Activated T-helper 17 cell treated with anti-CD3 and anti-CD28 coated beads, Interleukin-2, amount 50 U/mL, for 72 hours (primary cell): ENCODE results near the gene GOPC. TPM values are rescaled to one million over a fixed set of nuclear protein-coding genes. Genes with fewer than 3 reads are reported as not detected.

Experiments
- ATAC-seq: fragments of 150-1000 bp; cut with Tn5 transposase; replicated peaks from 2 replicates; pipeline ENCODE4 v1.10.0; 2021; ENCODE audit warnings: mild to moderate bottlenecking, moderate library complexity
- H3K27ac Mint-ChIP-seq: one replicate; pipeline ENCODE4 v1.8.0; 2022; ENCODE audit warnings: mixed read lengths
- H3K27me3 Mint-ChIP-seq: one replicate; pipeline ENCODE4 v1.8.0; 2022; ENCODE audit warnings: mixed read lengths
- H3K36me3 Mint-ChIP-seq: one replicate; pipeline ENCODE4 v1.8.0; 2022; ENCODE audit warnings: low read depth, mild to moderate bottlenecking, mixed read lengths
- H3K4me1 Mint-ChIP-seq: one replicate; pipeline ENCODE4 v1.8.0; 2022; ENCODE audit warnings: mixed read lengths
- H3K4me3 Mint-ChIP-seq: one replicate; pipeline ENCODE4 v1.8.0; 2022; ENCODE audit warnings: mild to moderate bottlenecking, mixed read lengths
- H3K9me3 Mint-ChIP-seq: one replicate; pipeline ENCODE4 v1.8.0; 2022; ENCODE audit warnings: mixed read lengths
- total RNA-seq, 2 donors: library from RNA; stranded (reverse); gene quantifications; one replicate each; pipeline ENCODE4 v1.2.3, GENCODE V29; 2022

The GOPC gene
- total RNA-seq, 2 donors from 2014 or later: 16.3 to 20.4 TPM

- H3K36me3 Mint-ChIP-seq: no peaks in the 10 kb centered on the region
- H3K27me3 Mint-ChIP-seq: peaks cover 3% of the 10 kb centered on the region
- H3K4me3 Mint-ChIP-seq: peak overlapping the region; percentile 85
- H3K4me1 Mint-ChIP-seq: peaks cover 26% of the 10 kb centered on the region
- peak; percentile 49 for ATAC-seq
- peak overlapping the region; percentile 85 for H3K27ac Mint-ChIP-seq
- no peaks in the 10 kb centered on the region for H3K9me3 Mint-ChIP-seq
These were observed 54.4 kb downstream of the GOPC start for GRCh38 chr6:117547688-117548621.

- peaks cover 3% of the 10 kb centered on the region for H3K27me3 Mint-ChIP-seq
- H3K4me3 Mint-ChIP-seq: no peak overlapping the region
- H3K27ac Mint-ChIP-seq: peak overlapping the region; percentile 47
- peaks cover 26% of the 10 kb centered on the region for H3K4me1 Mint-ChIP-seq
- H3K36me3 Mint-ChIP-seq: no peaks in the 10 kb centered on the region
- H3K9me3 Mint-ChIP-seq: no peaks in the 10 kb centered on the region
- ATAC-seq: no peak
These were observed 55.6 kb downstream of the GOPC start for GRCh38 chr6:117546674-117547073.

- Mint-ChIP-seq H3K27ac (no peak overlapping the region), H3K4me1 (peaks cover 21% of the 10 kb centered on the region), H3K4me3 (no peak overlapping the region), H3K9me3 (no peaks in the 10 kb centered on the region), H3K36me3 (no peaks in the 10 kb centered on the region), H3K27me3 (peaks cover 3% of the 10 kb centered on the region)
- no peak for ATAC-seq
These were observed 57.1 kb downstream of the GOPC start for GRCh38 chr6:117545161-117545595.

GRCh38 chr6:117544716-117545115, 57.6 kb downstream of the GOPC start:
- Mint-ChIP-seq H3K27me3 (peaks cover 3% of the 10 kb centered on the region), H3K36me3 (no peaks in the 10 kb centered on the region), H3K27ac (no peak overlapping the region), H3K9me3 (no peaks in the 10 kb centered on the region), H3K4me3 (no peak overlapping the region), H3K4me1 (peaks cover 18% of the 10 kb centered on the region)
- ATAC-seq: no peak

GRCh38 chr6:117542493-117542892, 59.8 kb downstream of the GOPC start:
- H3K27me3 Mint-ChIP-seq: peaks cover 8% of the 10 kb centered on the region
- peaks cover 10% of the 10 kb centered on the region for H3K4me1 Mint-ChIP-seq
- H3K36me3 Mint-ChIP-seq: no peaks in the 10 kb centered on the region
- ATAC-seq: no peak
- H3K9me3 Mint-ChIP-seq: no peaks in the 10 kb centered on the region
- no peak overlapping the region for H3K27ac Mint-ChIP-seq
- no peak overlapping the region for H3K4me3 Mint-ChIP-seq

- Mint-ChIP-seq H3K27me3 (peaks cover 13% of the 10 kb centered on the region), H3K36me3 (no peaks in the 10 kb centered on the region), H3K27ac (no peak overlapping the region), H3K4me1 (no peaks in the 10 kb centered on the region), H3K9me3 (no peaks in the 10 kb centered on the region), H3K4me3 (no peak overlapping the region)
- no peak for ATAC-seq
These were observed 61.6 kb downstream of the GOPC start for GRCh38 chr6:117540670-117541069.

GRCh38 chr6:117538615-117539014, 63.7 kb downstream of the GOPC start:
- ATAC-seq: no peak
- Mint-ChIP-seq H3K9me3 (no peaks in the 10 kb centered on the region), H3K36me3 (no peaks in the 10 kb centered on the region), H3K4me3 (no peak overlapping the region), H3K4me1 (no peaks in the 10 kb centered on the region), H3K27me3 (peaks cover 13% of the 10 kb centered on the region), H3K27ac (no peak overlapping the region)

GRCh38 chr6:117536317-117536716, 66.0 kb downstream of the GOPC start:
- no peak for ATAC-seq
- Mint-ChIP-seq H3K9me3 (no peaks in the 10 kb centered on the region), H3K36me3 (no peaks in the 10 kb centered on the region), H3K27me3 (peaks cover 13% of the 10 kb centered on the region), H3K4me1 (no peaks in the 10 kb centered on the region), H3K4me3 (no peak overlapping the region), H3K27ac (no peak overlapping the region)

GRCh38 chr6:117534974-117535373, 67.3 kb downstream of the GOPC start:
- Mint-ChIP-seq H3K27ac (no peak overlapping the region), H3K27me3 (peaks cover 13% of the 10 kb centered on the region), H3K36me3 (no peaks in the 10 kb centered on the region), H3K4me1 (no peaks in the 10 kb centered on the region), H3K4me3 (no peak overlapping the region), H3K9me3 (no peaks in the 10 kb centered on the region)
- no peak for ATAC-seq

GRCh38 chr6:117533775-117534174, 68.5 kb downstream of the GOPC start:
- no peak for ATAC-seq
- H3K4me3 Mint-ChIP-seq: no peak overlapping the region
- H3K4me1 Mint-ChIP-seq: no peaks in the 10 kb centered on the region
- H3K27ac Mint-ChIP-seq: no peak overlapping the region
- no peaks in the 10 kb centered on the region for H3K9me3 Mint-ChIP-seq
- H3K27me3 Mint-ChIP-seq: peaks cover 13% of the 10 kb centered on the region
- H3K36me3 Mint-ChIP-seq: no peaks in the 10 kb centered on the region

GRCh38 chr6:117531809-117532725, 70.2 kb downstream of the GOPC start:
- peak; percentile 55 for ATAC-seq

GRCh38 chr6:117531346-117531745, 71.0 kb downstream of the GOPC start:
- Mint-ChIP-seq H3K27ac (no peak overlapping the region), H3K36me3 (no peaks in the 10 kb centered on the region), H3K27me3 (peaks cover under 1% of the 10 kb centered on the region), H3K4me1 (no peaks in the 10 kb centered on the region), H3K4me3 (no peak overlapping the region), H3K9me3 (no peaks in the 10 kb centered on the region)
- no peak for ATAC-seq

More at GRCh38 chr6:117531809-117532725, 70.2 kb downstream of the GOPC start:
- Mint-ChIP-seq H3K4me3 (no peak overlapping the region), H3K27ac (no peak overlapping the region), H3K9me3 (no peaks in the 10 kb centered on the region), H3K4me1 (no peaks in the 10 kb centered on the region), H3K36me3 (no peaks in the 10 kb centered on the region), H3K27me3 (peaks cover 8% of the 10 kb centered on the region)

- Mint-ChIP-seq H3K36me3 (no peaks in the 10 kb centered on the region), H3K27ac (no peak overlapping the region), H3K9me3 (no peaks in the 10 kb centered on the region), H3K4me3 (no peak overlapping the region), H3K4me1 (no peaks in the 10 kb centered on the region), H3K27me3 (no peaks in the 10 kb centered on the region)
- no peak for ATAC-seq
These were observed 71.7 kb downstream of the GOPC start for GRCh38 chr6:117530467-117531242.

- Mint-ChIP-seq H3K4me1 (no peaks in the 10 kb centered on the region), H3K4me3 (no peak overlapping the region), H3K9me3 (no peaks in the 10 kb centered on the region), H3K27me3 (no peaks in the 10 kb centered on the region), H3K36me3 (no peaks in the 10 kb centered on the region), H3K27ac (no peak overlapping the region)
- no peak for ATAC-seq
These were observed 76.7 kb downstream of the GOPC start for GRCh38 chr6:117525607-117526006.
